PC-9 (cell line): Measurements from ENCODE around the gene CPNE4. TPM values are rescaled to one million over a fixed set of nuclear protein-coding genes. Genes with fewer than 3 reads are reported as not detected.

Experiments
- BruUV-seq: library from RNA; stranded (reverse); fragments of 400-500 nt; replicated peaks from 2 replicates; lab custom pipeline; 2021; lab: Mats Ljungman, UMichigan
- CTCF ChIA-PET: fragments of 300-600 bp; sonication (Branson Sonifier 250); formaldehyde crosslinking; loops from one replicate; lab custom pipeline; 2022; ENCODE audit warnings: antibody characterized with exemption; lab: Charles Lee
- POLR2A ChIA-PET: fragments of 300-600 bp; sonication (Branson Sonifier 250); formaldehyde crosslinking; loops from one replicate; lab custom pipeline; 2022; ENCODE audit warnings: antibody characterized with exemption; ENCODE audit not compliant: unreplicated experiment; lab: Charles Lee
- DNase-seq, 2 experiments: peaks; one replicate each; pipeline versions ENCODE4 v3.0.0 to v3.0.0-alpha.2; 2015 to 2022; ENCODE audit warnings: mixed read lengths in 1 of 2
- H2AFZ ChIP-seq: fragments of 200-600 bp; sonication (generic); 2 replicates; pipeline ENCODE4 v1.8.1; 2017; ENCODE audit warnings: antibody characterized with exemption
- H3F3A ChIP-seq: fragments of 200-600 bp; sonication (generic); 2 replicates; pipeline ENCODE4 v1.8.1; 2017; ENCODE audit warnings: antibody characterized with exemption, mild to moderate bottlenecking, low read depth; ENCODE audit not compliant: insufficient read depth
- H3K27ac ChIP-seq: fragments of 200-600 bp; sonication (generic); 2 replicates; pipeline ENCODE4 v1.6.1; 2016; ENCODE audit warnings: mixed run types
- H3K27me3 ChIP-seq: fragments of 200-600 bp; sonication (generic); 2 replicates; pipeline ENCODE4 v1.6.1; 2016; ENCODE audit warnings: low read depth, mixed run types; ENCODE audit not compliant: insufficient read depth
- H3K36me3 ChIP-seq: fragments of 200-600 bp; sonication (generic); 2 replicates; pipeline ENCODE4 v1.6.1; 2016; ENCODE audit warnings: low read depth, mixed run types
- H3K4me1 ChIP-seq: fragments of 200-600 bp; sonication (generic); replicated peaks from 2 replicates; pipeline ENCODE4 v1.6.1; 2016; ENCODE audit warnings: mixed run types; ENCODE audit not compliant: insufficient read depth
- H3K4me2 ChIP-seq: fragments of 200-600 bp; sonication (generic); 2 replicates; pipeline ENCODE4 v1.6.1; 2017; ENCODE audit warnings: mixed run types
- H3K4me3 ChIP-seq: fragments of 200-600 bp; sonication (generic); 2 replicates; pipeline ENCODE4 v1.6.1; 2016; ENCODE audit warnings: mixed run types
- H3K79me2 ChIP-seq: fragments of 200-600 bp; sonication (generic); 2 replicates; pipeline ENCODE4 v1.6.1; 2017; ENCODE audit warnings: low read depth, mixed run types
- H3K9me2 ChIP-seq: fragments of 200-600 bp; sonication (generic); 2 replicates; pipeline ENCODE4 v1.8.1; 2017; ENCODE audit warnings: mild to moderate bottlenecking; ENCODE audit not compliant: insufficient read depth
- H3K9me3 ChIP-seq: fragments of 200-600 bp; sonication (generic); 2 replicates; pipeline ENCODE4 v1.8.1; 2016; ENCODE audit warnings: low read depth; ENCODE audit not compliant: insufficient read depth
- H4K20me1 ChIP-seq: fragments of 200-600 bp; sonication (generic); 2 replicates; pipeline ENCODE4 v1.8.1; 2017; ENCODE audit not compliant: insufficient read depth
- CTCF ChIP-seq: fragments of 200-600 bp; sonication (generic); conservative IDR thresholded peaks from 2 replicates; pipeline ENCODE4 v1.6.1; 2017; ENCODE audit warnings: mixed run types, antibody characterized with exemption, mild to moderate bottlenecking, moderate library complexity
- EZH2 ChIP-seq: fragments of 200-600 bp; sonication (generic); IDR thresholded peaks from 2 replicates; pipeline ENCODE4 v1.8.0; 2017; ENCODE audit warnings: antibody characterized with exemption, low read depth
- intact Hi-C: fragments of 100-400 bp; cut with micrococcal nuclease; formaldehyde crosslinking; loops from one replicate; pipeline ENCODE4 v1.10.0; 2022; ENCODE audit not compliant: unreplicated experiment
- total RNA-seq: library from RNA; stranded (reverse); gene quantifications from 2 replicates; pipeline ENCODE4 v1.2.3, GENCODE V29; 2021

Gene CPNE4
- total RNA-seq, 1 experiment from 2014 or later: 0.22 TPM

GRCh38 chr3:132004571-132004970, 30.2 kb downstream of the CPNE4 start:
- Histone ChIP-seq H4K20me1 (no peaks in the 10 kb centered on the region), H3K4me2 (no peak overlapping the region), H3F3A (peaks cover 6% of the 10 kb centered on the region; the same call in 1 of the 2 replicates), H3K27me3 (no peaks in the 10 kb centered on the region), H2AFZ (no peak overlapping the region), H3K27ac (no peak overlapping the region), H3K9me2 (peaks cover 12% of the 10 kb centered on the region; the same call in 1 of the 2 replicates), H3K4me1 (peaks cover 18% of the 10 kb centered on the region), H3K4me3 (no peak overlapping the region), H3K36me3 (no peaks in the 10 kb centered on the region), H3K9me3 (no peaks in the 10 kb centered on the region), H3K79me2 (no peaks in the 10 kb centered on the region)
- intact Hi-C loops: loop anchor here (10.0 kb wide), 1 partner anchor 340 kb away; no protein-coding TSS in a partner anchor
- TF ChIP-seq CTCF (no peak), EZH2 (no peak)
- no peak for DNase-seq
- ChIA-PET POLR2A (interaction anchor here (0.7 kb wide), 1 partner anchor 881 kb away, joined by 5 read pairs; no protein-coding TSS in a partner anchor), CTCF (no interaction called here)
- no TSS peak for BruUV-seq

- Histone ChIP-seq H3F3A (no peaks in the 10 kb centered on the region; the same call in 1 of the 2 replicates), H3K9me2 (peaks cover 12% of the 10 kb centered on the region; the same call in 1 of the 2 replicates), H3K79me2 (no peaks in the 10 kb centered on the region), H3K4me2 (no peak overlapping the region), H2AFZ (no peak overlapping the region), H3K27ac (no peak overlapping the region), H3K36me3 (no peaks in the 10 kb centered on the region), H3K4me3 (no peak overlapping the region), H4K20me1 (no peaks in the 10 kb centered on the region), H3K27me3 (no peaks in the 10 kb centered on the region), H3K9me3 (no peaks in the 10 kb centered on the region), H3K4me1 (peaks cover 10% of the 10 kb centered on the region)
- ChIA-PET POLR2A (no interaction called here), CTCF (no interaction called here)
- BruUV-seq: no TSS peak
- DNase-seq: no peak
- intact Hi-C loops: loop anchor here (10.0 kb wide), 1 partner anchor 341 kb away; no protein-coding TSS in a partner anchor
- no peak for TF ChIP-seq CTCF
- TF ChIP-seq EZH2: no peak
Observed at GRCh38 chr3:132003685-132004084, 31.1 kb downstream of the CPNE4 start.

GRCh38 chr3:132001999-132002398, 32.8 kb downstream of the CPNE4 start:
- Histone ChIP-seq H3K4me3 (no peak overlapping the region), H3K27ac (no peak overlapping the region), H3K4me1 (no peaks in the 10 kb centered on the region), H3K79me2 (no peaks in the 10 kb centered on the region), H3K36me3 (no peaks in the 10 kb centered on the region), H3K9me2 (peaks cover 12% of the 10 kb centered on the region; the same call in 1 of the 2 replicates), H2AFZ (no peak overlapping the region), H3F3A (no peaks in the 10 kb centered on the region), H3K4me2 (no peak overlapping the region), H3K27me3 (no peaks in the 10 kb centered on the region), H4K20me1 (no peaks in the 10 kb centered on the region), H3K9me3 (no peaks in the 10 kb centered on the region)
- ChIA-PET POLR2A (no interaction called here), CTCF (no interaction called here)
- TF ChIP-seq CTCF (no peak), EZH2 (no peak)
- no TSS peak for BruUV-seq
- intact Hi-C loops: loop anchor here (10.0 kb wide), 1 partner anchor 343 kb away; no protein-coding TSS in a partner anchor
- DNase-seq: no peak
